ENCODE data around the gene BUD23.

Gene BUD23

DNA sequence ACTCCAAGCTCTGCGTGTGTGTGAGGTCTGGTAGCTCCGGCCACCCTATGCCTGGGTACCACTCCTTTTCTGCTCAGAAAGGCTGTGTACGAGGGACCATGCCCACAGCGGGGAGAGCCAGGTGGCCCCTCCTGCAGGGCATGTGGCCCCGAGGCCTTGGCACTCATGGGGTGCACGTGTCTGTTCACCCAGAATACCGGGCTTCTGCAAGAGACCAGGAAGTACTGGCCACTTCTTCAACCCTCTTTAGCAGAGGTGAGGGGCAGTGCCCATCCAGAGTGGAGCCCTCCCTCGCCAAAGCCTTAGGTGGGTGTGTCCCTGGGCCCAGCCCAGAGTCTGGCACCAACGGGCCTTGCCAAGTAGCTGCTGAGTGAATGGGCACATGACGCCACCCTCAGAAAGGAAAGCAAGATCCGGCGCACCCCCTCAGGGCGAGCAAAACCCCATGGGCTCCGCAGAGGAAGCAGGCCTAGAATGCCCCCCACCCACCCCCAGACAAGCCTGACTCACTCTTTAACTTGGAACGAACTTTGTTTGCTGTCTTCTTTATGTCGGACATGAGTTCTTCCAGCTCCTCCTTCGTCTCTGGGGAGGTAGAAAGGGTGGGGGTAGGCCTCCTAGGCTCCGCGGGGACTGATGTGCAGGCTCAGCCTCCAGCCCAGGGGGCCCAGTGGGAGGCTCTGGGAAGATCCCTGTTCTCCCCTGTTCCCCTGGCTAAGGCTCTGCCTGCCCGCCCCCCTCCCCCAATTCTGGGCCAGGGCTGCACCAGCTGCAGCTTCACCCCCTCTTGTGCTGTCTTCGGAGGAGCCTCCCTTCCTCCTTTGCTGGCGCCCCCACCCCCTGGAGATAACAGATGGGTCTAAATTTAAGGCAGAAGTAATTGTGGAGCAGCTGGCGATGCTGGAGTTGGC, 21.5 kb downstream of the BUD23 start:
- no peaks in the 10 kb centered on the region for H3K27me3 ChIP-seq (ENCODE audit: insufficient read depth, low read length, poor library complexity)
- H3K36me3 ChIP-seq (ENCODE audit: insufficient read depth, low read length) = 0 out of 2 replicates have a peak, but pooled peaks cover under 1% of the 10 kb centered on the region
- no peak overlapping the region for H3K9ac ChIP-seq (ENCODE audit: low read depth, low read length)
- no peak overlapping the region for H2AFZ ChIP-seq (ENCODE audit: low read depth, low read length)
- ATAC-seq (ENCODE audit: insufficient read depth, low read depth) = no peak
- H3K79me2 ChIP-seq (ENCODE audit: insufficient read depth, low read length) = no peaks in the 10 kb centered on the region
- no peaks in the 10 kb centered on the region for H3K9me3 ChIP-seq (ENCODE audit: insufficient read depth, low read length, severe bottlenecking)
- H3K4me2 ChIP-seq (ENCODE audit: insufficient read depth, low read length) = no peak overlapping the region
- no peak overlapping the region for H3K4me3 ChIP-seq (ENCODE audit: low read depth in 1 of 2, low read length in 2 of 2)
- no peak for DNase-seq
- H4K20me1 ChIP-seq (ENCODE audit: insufficient read depth, low read length) = peaks cover 16% of the 10 kb centered on the region
- TF ChIP-seq CTCF (IDR thresholded peaks at IDR 0.05; ENCODE audit: borderline replicate concordance, extremely low read depth, low read length, poor library complexity, severe bottlenecking) (no peak), EZH2 (IDR thresholded peaks at IDR 0.05; ENCODE audit: borderline replicate concordance, low read depth, low read length, severe bottlenecking) (no peak)
- H3K27ac ChIP-seq (ENCODE audit: low read length) = no peak overlapping the region
- H3K4me1 ChIP-seq (ENCODE audit: insufficient read depth, low read length) = peaks cover 18% of the 10 kb centered on the region

DNA sequence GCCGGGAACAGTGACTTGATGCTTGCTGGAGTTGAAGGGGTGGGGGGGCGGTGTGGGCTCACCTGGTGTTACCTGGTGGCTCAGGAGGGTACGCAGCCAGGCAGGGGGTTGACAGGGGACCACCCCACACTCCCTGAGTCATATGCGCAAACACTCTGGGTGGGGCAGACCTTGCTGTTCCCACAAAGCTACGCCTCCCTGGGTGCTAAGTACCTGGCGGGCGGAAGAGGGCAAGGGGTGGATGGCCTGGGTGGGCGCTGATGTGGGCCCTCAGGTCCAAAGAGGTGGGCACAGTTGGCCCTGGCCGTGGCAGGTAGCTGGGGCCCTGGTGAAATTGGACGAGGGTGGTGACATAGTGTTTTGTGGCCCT, 22.1 kb downstream of the BUD23 start:
- H3K27me3 ChIP-seq (ENCODE audit: insufficient read depth, low read length, poor library complexity) = no peaks in the 10 kb centered on the region
- DNase-seq (no peak), ATAC-seq (ENCODE audit: insufficient read depth, low read depth) (no peak)
- H3K27ac ChIP-seq (ENCODE audit: low read length) = no peak overlapping the region
- H2AFZ ChIP-seq (ENCODE audit: low read depth, low read length) = no peak overlapping the region
- no peaks in the 10 kb centered on the region for H3K9me3 ChIP-seq (ENCODE audit: insufficient read depth, low read length, severe bottlenecking)
- TF ChIP-seq CTCF (IDR thresholded peaks at IDR 0.05; ENCODE audit: borderline replicate concordance, extremely low read depth, low read length, poor library complexity, severe bottlenecking) (no peak), EZH2 (IDR thresholded peaks at IDR 0.05; ENCODE audit: borderline replicate concordance, low read depth, low read length, severe bottlenecking) (no peak)
- peaks cover 16% of the 10 kb centered on the region for H4K20me1 ChIP-seq (ENCODE audit: insufficient read depth, low read length)
- no peak overlapping the region for H3K9ac ChIP-seq (ENCODE audit: low read depth, low read length)
- no peaks in the 10 kb centered on the region for H3K36me3 ChIP-seq (ENCODE audit: insufficient read depth, low read length)
- peaks cover 18% of the 10 kb centered on the region for H3K4me1 ChIP-seq (ENCODE audit: insufficient read depth, low read length)
- no peak overlapping the region for H3K4me3 ChIP-seq (ENCODE audit: low read depth in 1 of 2, low read length in 2 of 2)
- H3K4me2 ChIP-seq (ENCODE audit: insufficient read depth, low read length) = no peak overlapping the region
- H3K79me2 ChIP-seq (ENCODE audit: insufficient read depth, low read length) = no peaks in the 10 kb centered on the region

GRCh38 chr7:73706126-73707044, 23.0 kb downstream of the BUD23 start:
- no peak overlapping the region for H3K9ac ChIP-seq (ENCODE audit: low read depth, low read length)
- H3K4me2 ChIP-seq (ENCODE audit: insufficient read depth, low read length) = peak overlapping the region; percentile 58
- TF ChIP-seq CTCF (IDR thresholded peaks at IDR 0.05; ENCODE audit: borderline replicate concordance, extremely low read depth, low read length, poor library complexity, severe bottlenecking) (no peak), EZH2 (IDR thresholded peaks at IDR 0.05; ENCODE audit: borderline replicate concordance, low read depth, low read length, severe bottlenecking) (no peak)
- DNase-seq (no peak), ATAC-seq (ENCODE audit: insufficient read depth, low read depth) (no peak)
- H3K79me2 ChIP-seq (ENCODE audit: insufficient read depth, low read length) = no peaks in the 10 kb centered on the region
- H3K36me3 ChIP-seq (ENCODE audit: insufficient read depth, low read length) = no peaks in the 10 kb centered on the region
- H4K20me1 ChIP-seq (ENCODE audit: insufficient read depth, low read length) = peaks cover 12% of the 10 kb centered on the region; the same call in 1 of the 2 replicates
- H3K4me1 ChIP-seq (ENCODE audit: insufficient read depth, low read length) = peaks cover 18% of the 10 kb centered on the region
- no peak overlapping the region for H3K27ac ChIP-seq (ENCODE audit: low read length)
- H3K27me3 ChIP-seq (ENCODE audit: insufficient read depth, low read length, poor library complexity) = no peaks in the 10 kb centered on the region
- H3K9me3 ChIP-seq (ENCODE audit: insufficient read depth, low read length, severe bottlenecking) = no peaks in the 10 kb centered on the region
- no peak overlapping the region for H2AFZ ChIP-seq (ENCODE audit: low read depth, low read length)
- no peak overlapping the region for H3K4me3 ChIP-seq (ENCODE audit: low read depth in 1 of 2, low read length in 2 of 2)

Data from DND-41 (cell line).